ENCODE data around the gene OR5A2.
"Not testable (repeated sequence)": the region's sequence is repeated elsewhere in the genome, so short reads cannot be mapped to it uniquely, and the experiment has no call there.

Gene OR5A2, protein sequence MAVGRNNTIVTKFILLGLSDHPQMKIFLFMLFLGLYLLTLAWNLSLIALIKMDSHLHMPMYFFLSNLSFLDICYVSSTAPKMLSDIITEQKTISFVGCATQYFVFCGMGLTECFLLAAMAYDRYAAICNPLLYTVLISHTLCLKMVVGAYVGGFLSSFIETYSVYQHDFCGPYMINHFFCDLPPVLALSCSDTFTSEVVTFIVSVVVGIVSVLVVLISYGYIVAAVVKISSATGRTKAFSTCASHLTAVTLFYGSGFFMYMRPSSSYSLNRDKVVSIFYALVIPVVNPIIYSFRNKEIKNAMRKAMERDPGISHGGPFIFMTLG

DNA sequence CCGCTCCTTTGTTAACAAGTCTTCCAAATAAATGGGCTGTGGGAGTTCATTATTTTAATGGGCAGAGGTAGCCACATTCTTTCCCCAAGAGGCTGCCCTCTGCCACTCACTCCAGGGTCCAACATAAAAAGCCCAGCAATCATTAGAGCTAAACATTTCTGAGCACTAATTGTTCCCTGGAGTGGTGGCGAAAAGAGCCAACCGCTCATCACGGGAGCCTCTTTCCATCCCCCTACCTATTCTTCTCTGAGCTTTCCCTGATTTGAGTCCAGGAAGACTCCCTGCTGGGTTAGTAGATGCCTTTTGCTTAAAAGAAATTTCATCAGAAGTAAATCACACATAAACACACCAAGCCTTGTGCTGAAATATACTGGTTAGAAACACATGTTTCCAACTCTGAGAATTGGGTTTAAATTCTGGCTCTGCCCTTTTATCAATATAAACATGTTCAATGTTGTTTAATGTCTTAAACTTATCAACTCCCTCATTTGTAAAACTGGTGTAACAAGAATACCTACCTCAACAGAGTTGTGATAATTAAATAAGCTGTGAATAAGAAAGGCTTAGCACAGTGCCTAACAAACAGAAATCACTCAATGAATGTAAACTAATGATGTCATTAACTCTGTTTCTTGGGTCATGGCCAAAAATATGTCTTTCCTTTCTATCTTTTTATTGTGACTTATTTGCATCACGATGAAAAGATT, at the start of gene OR5A2:
TSS of gene OR5A2 (minus strand) at position 53 of the 707 bp plus-strand sequence. CDS start 3,460 bp downstream, outside the sequence.
- peak; percentile 1 for DNase-seq

DNA sequence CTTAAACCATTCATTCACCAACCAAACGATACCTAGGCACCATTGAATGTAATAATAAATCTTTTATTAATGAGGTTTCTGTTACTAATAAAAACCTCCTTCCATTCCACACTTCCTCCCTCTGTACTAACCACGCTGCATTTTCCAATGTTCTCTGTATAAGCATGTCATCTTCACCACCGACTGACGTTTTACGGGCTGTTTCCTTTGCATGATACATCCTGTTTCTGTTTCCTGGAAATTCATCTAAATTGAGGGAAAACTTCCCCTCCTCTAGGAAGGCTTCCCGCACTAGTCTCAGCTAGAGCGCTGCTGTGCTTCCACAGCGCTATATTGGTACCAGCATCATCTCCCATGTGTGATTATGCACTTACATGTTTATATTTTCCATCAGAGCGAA, 49.0 kb upstream of the OR5A2 start:
- no peak for DNase-seq

DNA sequence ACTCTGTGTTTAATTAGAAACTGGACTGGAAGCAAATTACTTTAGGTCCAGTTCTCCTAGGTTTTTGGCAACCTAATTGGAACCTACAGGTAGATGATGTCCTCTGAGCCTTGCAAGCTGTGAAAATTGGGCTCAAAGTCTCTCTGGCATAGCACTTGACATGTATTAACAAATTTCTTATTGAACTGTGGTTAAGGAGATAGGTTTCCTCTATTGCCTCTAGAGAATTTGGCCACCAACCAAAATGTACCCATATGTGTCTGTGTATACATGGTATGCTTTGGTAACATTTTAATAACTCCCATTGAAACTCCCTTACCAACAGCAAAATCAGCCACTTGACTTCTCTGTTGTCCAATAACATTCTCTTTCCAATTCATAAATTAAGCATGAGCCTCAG, 46.8 kb upstream of the OR5A2 start, which contains the start of gene OR4D10:
TSS of gene OR4D10 (plus strand) at position 301 of the 400 bp plus-strand sequence. CDS start 4,115 bp downstream, outside the sequence.
- DNase-seq = no peak

DNA sequence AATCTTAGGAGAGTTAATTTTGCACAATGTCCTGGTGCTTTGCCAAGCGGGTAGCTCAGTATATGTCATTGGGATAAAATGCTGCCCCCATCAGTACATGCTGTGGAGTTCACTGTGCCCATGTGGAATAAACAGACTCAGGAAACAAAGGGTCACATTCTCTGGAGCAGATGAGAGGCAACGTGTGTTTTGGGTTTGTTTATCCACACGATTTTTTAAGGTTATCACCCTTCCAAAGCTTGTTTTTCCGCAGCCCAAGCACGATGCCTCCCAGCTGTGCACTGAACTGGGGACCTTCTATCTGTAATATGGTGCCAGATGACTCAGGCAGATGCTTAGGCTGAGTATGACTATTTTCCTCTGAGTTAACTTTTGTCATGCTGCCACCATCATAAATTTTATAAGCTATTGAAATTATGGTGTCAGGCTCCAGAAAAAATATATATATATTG, 37.0 kb upstream of the OR5A2 start:
- no peak for DNase-seq

DNA sequence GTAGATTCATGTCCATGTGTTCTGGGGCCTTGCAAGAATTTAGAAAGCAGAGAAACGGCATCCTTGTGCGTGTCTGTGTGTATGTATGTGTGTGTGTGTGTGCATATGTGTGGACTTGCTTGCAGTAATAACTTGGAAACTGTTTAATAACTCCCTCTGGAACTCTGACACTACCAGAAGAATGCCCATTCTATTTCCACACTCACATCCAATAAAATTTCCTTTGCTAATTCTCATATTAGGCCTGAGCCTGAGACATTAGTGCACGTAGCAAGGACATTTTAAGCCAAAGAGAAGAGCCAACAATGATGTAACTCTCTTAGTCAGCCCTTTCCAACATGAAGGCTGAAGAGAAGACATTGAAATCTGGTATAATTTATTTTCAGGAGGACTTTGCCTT, 33.7 kb upstream of the OR5A2 start:
- no peak for DNase-seq

DNA sequence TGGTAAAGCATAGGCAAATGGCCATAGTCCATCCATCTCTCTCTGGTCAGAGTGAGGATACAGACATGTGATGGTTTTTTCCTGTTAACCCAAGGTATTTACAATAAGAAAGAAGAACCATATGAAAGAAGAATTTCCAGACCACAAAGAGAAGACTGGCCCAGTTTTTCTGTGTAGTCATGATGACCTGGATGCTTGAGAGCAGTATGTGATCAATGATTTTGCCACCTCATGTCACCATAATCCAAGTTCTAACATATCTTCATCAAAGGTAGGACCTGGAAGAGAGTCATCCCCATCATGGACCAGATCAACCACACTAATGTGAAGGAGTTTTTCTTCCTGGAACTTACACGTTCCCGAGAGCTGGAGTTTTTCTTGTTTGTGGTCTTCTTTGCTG, 30.4 kb upstream of the OR5A2 start, which contains the start of gene OR4D6:
TSS of gene OR4D6 (plus strand) at position 301 of the 400 bp plus-strand sequence. CDS start at position 301, 0 bp downstream.
- no peak for DNase-seq

DNA sequence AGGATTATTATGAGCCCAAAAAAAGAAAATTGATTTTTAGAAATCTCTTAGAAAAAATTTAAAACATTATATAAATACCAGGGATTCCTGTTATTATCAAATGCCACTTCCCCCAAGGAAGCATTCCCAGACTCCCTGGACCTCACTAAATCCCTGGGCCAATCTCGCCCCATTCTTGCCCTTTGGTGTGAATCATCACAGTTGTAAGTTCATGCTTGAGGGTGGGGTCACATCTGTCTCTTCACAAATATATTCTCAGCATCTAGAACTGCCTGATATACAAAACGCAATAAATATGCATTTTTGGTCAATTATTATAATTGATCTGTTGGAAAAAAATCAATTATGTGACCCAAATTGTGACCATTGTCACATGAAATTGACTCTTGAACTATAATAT, 22.3 kb upstream of the OR5A2 start:
- DNase-seq = no peak

DNA sequence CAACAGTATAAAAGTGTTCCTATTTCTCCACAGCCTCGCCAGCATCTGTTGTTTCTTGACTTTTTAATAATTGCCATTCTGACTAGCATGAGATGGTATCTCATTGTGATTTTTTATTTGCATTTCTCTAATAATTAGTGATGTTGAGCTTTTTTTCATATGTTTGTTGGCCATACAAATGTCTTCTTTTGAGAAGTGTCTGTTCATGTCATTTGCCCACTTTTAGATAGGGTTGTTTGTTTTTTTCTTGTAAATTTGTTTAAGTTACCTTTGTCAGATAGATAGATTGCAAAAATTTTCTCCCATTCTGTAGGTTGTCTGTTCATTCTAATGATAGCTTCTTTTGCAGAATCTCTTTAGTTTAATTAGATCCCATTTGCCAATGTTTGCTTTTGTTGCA, 19.4 kb upstream of the OR5A2 start:
- DNase-seq = not testable (repeated sequence)

DNA sequence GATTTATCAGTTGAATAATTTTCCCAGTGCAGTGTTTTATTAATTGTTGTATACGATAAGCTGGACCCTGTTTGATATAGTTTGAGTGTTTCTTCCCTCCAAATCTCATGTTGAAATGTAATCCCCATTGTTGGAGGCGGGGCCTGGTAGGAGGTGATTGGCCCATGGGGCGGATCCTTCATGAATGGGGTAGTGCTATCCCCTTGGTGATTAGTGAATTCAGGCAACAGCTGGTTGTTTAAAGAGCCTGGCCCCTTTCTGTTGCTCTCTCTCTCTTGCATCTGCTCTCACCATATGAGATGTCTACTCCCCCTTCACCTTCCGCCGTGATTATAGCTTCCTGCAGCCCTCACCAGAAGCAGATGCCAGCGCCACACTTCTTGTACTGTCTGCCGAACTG, 11.6 kb upstream of the OR5A2 start:
- no peak for DNase-seq

DNA sequence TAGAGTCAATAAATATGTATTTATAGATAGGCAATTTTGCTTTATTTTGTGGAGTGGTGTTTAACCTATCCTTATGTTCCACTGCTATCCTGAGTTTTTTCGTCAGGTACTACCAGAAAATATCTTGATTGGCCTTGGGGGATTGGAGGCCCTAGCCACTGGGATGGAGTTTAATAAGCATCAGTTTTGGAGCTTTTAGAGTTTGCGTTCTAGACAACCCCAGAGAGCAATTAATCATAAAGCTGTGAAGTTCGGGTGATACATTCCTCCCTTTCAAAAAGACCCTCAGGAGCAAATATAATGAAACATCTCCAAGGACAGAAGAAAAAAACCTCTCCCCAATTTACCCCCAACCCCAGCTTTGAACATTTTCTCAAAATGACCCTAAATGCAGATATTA, 10.0 kb upstream of the OR5A2 start, which contains the start of gene OR5A1:
TSS of gene OR5A1 (plus strand) at position 301 of the 400 bp plus-strand sequence. CDS start 6,700 bp downstream, outside the sequence.
- DNase-seq = no peak

DNA sequence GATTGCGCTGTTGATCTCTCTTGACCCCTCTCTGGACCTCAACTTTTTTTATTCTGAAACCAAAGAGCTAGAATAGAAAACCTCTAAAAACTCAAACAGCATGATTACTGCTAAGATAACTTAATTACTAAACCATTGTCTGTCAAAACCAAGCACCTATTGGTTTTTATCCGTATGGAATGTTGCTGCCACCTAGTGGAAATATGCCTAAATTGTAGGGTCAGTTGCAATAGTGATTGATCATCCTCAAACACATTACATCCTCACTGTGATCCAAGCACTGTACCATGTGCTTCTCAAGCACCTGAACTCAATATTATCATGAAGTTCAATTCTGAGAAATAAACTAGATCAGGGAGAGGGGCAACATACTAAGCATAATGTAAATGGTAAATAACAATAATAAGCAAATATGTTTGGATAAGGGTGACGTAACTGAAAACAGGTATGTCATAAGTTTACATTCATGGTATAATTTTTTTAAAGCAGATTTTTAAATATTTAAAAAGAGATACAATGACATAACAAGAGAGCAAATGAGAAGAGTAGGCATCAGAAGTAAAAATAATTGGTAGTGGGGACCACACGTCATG, 3.8 kb upstream of the OR5A2 start:
- DNase-seq = peak; percentile 36

DNA sequence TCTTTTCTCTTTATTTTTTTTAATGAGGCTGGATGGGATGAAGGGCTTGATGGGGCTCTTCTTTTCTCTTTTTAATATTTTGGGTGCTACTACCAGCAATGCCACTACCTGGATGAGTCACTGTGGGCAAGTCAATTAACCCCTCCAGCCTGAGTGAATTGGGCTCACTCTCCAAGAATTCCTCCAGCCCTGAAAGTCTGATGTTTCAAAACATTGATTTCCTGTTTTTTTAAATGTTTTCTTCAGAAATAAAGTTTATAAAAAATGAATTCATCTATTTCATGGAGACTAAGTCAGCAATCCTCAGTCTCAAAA, 812 bp upstream of the OR5A2 start:
- DNase-seq = no peak

DNA sequence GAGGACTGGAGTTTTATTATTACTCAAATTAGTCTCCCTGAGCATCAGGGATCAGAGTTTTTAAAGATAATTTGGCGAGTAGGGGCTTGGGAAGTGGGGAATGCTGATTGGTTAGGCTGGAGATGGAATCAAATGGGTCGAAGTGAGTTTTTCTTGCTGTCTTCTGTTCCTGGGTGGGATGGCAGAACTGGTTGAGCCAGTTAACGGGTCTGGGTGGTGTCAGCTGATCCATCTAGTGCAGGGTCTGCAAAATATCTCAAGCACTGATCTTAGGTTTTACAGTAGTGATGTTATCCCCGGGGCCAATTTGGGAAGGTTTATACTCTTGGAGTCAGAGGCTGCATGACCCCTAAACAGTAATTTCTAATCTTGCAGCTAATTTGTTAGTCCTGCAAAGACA, 1.1 kb downstream of the OR5A2 start:
- no peak for DNase-seq

DNA sequence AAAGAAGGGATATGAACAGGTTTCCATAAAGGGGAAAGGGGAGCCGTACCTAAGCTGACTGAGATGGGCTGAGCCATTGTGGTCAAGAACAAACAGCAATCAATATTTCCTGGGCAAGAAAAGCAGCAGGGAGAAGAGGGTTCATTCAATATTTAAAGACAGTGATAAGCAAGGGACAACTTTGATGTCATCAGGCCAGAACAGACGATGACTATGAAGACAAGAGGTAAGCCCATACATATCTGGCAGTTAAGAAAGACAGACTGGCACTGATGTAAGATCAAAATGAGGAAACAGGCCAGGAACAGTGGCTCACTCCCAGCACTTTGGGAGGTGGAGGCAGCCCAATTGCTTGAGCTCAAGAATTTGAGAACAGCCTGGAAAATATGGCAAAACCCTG, 2.4 kb downstream of the OR5A2 start:
- no peak for DNase-seq

DNA sequence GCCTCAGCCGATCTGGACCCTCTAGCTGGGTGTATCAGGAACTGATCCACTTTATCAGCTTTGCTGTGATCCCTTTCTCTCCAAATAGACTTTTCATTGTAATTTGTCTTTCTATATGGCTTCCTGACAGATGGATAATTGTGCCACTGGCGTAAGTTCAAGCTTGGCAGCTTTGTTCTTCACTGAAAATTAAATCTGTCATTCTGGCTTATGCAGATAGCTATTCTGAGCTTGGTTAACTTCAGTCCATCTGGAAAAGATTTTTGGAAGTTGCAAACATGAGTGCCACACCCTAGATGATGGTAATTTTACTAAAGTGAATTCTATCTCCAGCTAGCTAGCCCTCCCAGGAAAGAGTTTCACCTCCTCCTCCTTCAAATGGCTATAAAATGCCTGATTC, 8.1 kb downstream of the OR5A2 start:
- no peak for DNase-seq

DNA sequence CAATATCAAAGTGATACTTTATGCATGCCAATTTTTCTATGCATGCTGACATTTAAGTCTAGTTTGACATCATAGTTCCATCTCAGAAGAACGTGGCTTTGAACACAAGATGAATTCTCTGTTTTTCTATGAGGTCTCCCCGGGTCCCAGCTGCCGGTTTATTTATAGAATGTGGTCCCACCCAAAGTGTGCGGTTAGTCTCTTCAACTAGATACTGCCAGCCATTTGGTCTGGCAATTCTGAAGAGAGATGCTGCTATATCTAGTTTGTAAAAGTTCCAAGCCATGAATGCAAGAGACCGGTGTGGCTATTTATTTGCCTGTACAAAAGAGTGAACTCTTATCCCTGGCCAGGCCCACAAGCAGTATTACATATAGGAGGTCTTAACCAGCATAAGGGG, 9.2 kb downstream of the OR5A2 start:
- no peak for DNase-seq

DNA sequence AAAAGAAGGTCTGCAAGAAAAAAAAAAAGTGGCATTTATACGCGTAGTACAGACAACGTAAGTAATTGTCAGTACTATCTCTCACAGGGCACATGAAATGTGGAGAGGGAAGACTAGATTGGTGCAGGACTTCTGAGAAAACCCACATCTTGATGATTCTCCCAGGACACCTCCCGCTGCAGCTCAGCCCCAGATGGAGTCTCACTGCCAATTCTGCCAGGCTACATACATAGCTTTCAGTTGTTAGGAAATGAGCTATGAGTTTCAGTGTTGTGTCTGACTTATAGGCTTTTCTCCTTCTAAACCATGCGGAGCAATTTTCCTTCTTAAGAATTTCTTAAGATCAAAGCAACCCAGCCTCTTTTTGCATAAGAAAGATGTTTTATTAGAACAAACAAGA, 9.6 kb downstream of the OR5A2 start:
- no peak for DNase-seq

DNA sequence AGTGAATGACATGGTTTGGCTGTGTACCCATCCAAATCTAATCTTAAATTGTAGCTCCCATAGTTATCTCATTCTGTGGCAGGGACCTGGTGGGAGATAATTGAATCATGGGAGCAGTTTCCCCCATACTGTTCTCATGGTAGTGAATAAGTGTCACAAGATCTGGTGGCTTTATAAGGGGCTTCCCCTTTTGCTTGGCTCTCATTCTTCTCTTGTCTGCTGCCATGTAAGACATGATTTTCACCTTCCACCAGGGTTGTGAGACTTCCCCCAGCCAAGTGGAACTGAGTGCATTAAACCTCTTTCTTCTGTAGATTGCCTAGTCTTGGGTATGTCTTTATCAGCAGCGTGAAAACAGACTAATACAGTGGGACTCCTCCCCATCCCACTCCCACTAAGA, 11.1 kb downstream of the OR5A2 start:
- DNase-seq = no peak

DNA sequence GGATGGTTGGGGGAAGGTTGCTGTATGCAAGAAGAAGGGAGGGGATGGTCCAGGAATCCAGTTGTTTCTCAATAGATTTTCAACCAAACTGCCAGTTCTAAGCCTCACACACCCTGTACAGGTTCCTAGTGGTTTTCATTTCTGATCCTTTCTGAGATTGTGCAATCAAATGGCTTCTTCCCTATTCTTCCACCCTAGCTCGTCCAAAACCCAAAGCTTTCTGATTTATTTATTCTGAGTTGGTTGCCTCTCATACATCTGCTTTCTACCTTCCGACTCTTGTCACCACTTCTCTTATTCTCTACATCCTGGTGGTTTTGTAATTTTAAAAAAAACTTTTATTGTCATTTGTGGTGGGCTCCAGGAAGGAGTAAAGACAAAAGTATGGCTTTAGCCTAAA, 12.6 kb downstream of the OR5A2 start:
- DNase-seq = no peak

DNA sequence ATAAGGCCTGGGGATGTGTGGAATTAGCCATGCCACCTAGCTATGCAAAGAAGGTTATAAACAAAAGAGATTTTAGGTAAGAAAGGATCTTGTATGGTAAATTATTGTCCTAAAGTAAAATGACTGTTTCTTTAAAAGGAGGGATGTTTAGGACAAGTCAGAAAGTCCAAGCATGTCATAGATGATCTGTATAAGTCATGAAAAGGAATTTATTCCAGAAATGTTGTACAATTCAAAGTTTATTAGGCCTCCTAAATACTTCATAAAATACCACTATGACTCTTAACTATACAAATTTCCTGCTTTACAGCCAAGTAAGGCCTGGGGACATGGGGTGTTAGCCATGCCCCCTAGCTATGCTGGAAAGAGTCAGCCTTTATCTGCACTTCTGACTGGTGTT, 22.7 kb downstream of the OR5A2 start:
- DNase-seq = no peak

DNA sequence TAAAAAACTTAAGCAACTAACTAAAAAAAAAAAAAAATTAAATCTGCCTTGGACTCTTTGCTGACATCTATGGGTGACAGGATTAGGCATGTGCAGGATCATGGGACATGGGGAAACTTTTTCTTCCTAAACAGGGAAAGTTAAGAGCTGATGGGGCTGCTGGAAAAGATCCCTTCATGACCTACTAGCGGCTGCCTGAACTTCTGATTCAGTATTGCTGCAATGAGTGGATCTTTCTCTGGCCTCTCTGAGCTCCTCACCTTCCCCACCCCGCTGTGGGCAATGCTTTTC, 25.0 kb downstream of the OR5A2 start:
- no peak for DNase-seq

DNA sequence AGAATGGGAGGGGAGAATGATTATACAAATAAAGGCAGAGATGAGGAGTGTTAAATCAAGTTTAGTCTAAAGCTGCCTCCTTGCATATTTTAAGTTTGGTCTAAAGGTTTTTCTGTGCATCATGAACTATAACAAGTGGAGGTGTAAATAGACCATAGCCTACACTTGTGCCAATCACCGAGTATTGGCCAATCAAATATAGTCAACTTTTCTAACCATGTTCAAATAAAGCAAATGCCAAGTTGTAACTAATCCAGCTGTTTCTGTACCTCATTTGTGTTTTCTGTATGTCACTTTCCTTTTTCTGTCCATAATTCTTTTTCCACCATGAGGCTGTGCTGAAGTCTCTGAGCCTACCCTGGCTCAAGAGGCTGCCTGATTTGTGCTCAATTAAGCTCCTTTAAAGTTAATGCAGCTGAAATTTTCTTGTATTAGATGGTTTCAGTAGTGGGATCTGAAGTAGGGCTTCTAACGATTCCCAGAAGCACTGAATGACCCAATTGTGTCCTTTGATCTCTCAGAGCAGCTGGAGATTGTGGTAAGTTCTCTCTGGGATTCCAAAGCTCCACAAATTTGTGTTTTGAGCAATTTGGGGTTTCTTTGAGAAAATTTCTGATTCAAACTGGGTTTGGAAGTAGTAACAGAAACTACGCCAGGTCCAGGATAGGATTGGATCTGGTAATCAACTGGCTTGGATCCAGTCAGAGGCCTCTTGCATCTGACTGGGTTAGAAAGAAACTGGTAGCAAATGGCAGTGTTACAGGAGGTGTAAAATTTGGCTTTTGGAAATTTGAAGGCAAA, 25.6 kb downstream of the OR5A2 start:
- DNase-seq = no peak

DNA sequence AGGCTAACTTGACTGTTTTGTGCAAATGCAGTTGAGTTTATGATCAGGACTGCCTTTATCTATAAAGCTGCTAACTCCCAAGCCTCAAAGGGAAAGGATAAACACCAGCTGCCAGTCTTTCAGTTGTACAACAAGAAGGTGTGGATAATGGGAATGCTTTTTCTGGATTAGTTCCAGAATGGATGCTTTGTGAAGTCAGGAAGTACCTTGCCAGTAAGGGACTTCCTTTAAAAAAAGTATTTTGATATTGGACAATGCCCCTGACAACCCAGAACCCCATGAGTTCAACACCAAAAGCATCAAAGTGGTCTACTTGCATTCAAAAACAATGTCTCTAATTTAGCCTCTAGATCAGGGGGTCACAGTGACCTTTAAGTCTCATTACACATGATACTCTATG, 32.0 kb downstream of the OR5A2 start:
- no peak for DNase-seq
